Measurements from ENCODE around the gene DBP.

The DBP gene

DNA sequence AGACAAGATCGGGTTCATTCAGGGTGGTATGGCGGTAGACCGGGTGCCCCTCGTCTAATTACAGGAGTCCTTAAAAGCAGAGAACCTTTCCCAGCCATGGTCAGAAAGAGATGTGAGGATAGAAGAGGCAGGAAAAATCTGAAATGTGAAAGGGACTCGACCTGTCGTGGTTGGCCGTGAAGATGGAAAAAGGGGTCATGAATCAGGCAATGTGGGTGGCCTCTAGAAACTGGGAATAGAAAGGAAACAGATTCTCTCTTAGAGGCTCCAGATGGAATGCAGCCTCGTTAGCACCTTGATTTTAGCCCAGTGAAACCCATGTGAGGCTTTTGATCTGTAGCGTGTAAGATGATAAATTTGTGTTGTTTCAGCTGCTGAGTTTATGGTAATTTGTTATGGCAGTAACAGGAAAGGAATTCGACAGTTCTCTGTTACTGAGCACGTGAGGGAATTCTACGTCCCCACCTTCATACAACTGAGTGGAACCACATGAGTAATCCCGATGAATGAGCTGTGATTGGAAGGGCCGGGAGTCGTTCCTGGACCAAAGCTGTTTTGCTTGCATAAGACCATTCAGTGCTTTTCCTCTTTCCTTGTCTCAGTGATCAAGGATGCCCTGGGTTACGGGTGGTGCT is 19.8 kb upstream of the DBP start:
- no peak overlapping the region for H3K27ac ChIP-seq
- no peak overlapping the region for H3K4me3 ChIP-seq
- DNase-seq (ENCODE audit: low spot score): no peak
- TF ChIP-seq, protein P1, sequence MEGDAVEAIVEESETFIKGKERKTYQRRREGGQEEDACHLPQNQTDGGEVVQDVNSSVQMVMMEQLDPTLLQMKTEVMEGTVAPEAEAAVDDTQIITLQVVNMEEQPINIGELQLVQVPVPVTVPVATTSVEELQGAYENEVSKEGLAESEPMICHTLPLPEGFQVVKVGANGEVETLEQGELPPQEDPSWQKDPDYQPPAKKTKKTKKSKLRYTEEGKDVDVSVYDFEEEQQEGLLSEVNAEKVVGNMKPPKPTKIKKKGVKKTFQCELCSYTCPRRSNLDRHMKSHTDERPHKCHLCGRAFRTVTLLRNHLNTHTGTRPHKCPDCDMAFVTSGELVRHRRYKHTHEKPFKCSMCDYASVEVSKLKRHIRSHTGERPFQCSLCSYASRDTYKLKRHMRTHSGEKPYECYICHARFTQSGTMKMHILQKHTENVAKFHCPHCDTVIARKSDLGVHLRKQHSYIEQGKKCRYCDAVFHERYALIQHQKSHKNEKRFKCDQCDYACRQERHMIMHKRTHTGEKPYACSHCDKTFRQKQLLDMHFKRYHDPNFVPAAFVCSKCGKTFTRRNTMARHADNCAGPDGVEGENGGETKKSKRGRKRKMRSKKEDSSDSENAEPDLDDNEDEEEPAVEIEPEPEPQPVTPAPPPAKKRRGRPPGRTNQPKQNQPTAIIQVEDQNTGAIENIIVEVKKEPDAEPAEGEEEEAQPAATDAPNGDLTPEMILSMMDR (IDR thresholded peaks at IDR 0.05): no peak

DNA sequence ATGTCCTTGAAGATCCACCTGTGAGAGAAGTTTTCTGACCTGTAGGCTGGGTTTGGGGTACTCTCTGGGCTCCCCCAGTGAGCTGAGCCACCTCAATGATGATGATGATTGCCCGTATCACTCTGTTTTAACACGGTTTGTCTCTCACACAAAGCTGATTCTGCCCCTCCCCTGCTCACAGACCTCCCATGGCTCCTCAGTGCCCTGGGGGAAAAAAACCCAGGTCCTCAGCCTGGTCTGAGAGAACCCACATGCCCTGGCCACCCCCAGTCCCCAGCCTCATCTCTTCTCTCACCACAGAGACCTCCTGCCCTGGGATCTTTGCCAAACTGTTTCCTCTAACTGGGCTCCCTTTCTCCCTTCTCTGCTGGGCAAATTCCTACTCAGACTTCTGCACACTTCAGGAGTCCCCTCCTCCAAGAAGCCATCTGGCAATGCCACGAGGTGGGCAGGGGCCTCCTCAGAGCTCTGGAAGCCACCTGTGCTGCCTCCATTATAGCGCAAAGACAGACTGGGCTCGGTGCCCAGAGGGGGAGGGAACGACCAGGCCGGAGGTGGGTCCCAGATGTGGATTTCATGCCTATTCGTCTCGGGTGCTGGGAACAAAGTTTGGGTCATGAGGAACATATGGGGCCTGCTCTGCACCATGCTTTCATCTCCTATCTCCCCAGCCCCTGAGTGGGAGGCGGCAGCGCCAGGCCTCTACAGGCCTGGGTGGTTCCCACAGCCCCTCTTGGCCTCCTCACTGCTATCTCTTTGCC is 17.3 kb upstream of the DBP start:
- Histone ChIP-seq H3K4me3 (no peak overlapping the region), H3K27ac (no peak overlapping the region)
- DNase-seq (ENCODE audit: low spot score): no peak
- TF ChIP-seq, protein P1 (IDR thresholded peaks at IDR 0.05): no peak

DNA sequence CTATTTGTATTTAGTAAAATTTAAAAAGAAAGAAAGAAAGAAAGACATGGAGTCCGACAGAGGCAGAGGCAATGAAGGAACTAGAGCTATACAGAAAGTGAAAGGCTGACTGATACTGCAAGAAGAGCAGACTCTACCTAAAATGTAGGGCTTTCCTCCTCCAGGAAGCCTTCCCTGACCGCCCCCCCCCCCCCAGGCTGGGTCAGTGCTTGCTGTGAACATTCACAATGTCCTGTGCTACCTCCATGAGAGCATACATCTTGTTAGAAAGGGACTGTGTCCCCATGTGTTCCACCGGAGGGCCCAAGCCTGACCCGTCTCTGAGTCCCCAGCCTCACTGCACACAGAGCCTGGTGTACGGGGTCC is 14.5 kb upstream of the DBP start:
- DNase-seq (ENCODE audit: low spot score): no peak
- TF ChIP-seq, protein P1 (IDR thresholded peaks at IDR 0.05): no peak
- Histone ChIP-seq H3K4me3 (no peak overlapping the region), H3K27ac (no peak overlapping the region)

DNA sequence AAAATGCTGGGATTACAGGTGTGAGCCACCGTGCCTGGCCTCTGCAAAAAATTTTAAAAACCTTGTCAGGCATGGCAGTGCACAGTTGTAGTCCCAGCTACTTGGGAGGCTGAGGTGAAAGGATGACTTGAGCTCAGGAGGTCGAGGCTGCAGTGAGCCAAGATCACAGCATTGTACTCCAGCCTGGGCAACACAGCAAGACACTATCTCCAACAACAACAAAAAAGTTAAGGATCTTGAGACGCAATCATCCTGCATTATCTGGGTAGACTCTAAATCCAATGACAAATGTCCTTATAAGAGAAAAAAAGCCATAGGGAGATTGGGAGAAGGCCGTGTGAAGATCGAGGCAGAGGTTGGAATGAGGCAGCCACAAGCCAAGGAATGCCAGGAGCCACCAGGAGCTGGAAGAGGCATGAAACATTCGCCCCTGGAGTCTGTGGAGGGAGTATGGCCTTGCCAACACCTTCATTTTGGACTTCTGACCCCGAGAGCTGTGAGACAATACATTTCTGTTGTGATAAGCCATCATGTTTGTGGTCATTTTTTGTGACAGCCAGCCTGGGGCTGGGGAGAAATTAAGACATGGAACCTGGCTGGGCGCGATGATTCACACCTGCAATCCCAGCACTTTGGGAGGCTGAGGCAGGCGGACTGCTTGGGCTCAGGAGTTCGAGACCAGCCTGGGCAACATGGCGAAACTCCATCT is 13.9 kb upstream of the DBP start:
- Histone ChIP-seq H3K27ac (no peak overlapping the region), H3K4me3 (no peak overlapping the region)
- TF ChIP-seq, protein P1 (IDR thresholded peaks at IDR 0.05): no peak
- no peak for DNase-seq (ENCODE audit: low spot score)

DNA sequence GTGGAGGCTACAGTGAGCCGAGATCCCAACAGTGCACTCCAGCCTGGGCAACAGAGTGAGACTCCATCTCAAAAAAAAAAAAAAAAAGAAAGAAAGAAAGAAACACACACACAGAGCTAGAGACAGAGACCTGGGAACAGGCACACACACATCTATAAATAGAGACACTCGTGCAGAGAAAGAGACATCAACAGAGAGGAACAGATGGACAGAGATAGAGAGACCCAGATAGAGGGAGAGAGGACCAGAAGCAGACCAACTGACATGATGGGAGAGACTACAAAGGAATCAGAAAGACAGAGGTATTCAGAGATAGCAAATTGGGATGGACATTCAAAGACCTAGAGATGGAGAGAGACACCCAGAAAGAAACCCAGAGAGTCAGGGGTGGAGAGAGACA is 11.0 kb upstream of the DBP start:
- Histone ChIP-seq H3K4me3 (no peak overlapping the region), H3K27ac (no peak overlapping the region)
- no peak for DNase-seq (ENCODE audit: low spot score)
- TF ChIP-seq, protein P1 (IDR thresholded peaks at IDR 0.05): no peak

DNA sequence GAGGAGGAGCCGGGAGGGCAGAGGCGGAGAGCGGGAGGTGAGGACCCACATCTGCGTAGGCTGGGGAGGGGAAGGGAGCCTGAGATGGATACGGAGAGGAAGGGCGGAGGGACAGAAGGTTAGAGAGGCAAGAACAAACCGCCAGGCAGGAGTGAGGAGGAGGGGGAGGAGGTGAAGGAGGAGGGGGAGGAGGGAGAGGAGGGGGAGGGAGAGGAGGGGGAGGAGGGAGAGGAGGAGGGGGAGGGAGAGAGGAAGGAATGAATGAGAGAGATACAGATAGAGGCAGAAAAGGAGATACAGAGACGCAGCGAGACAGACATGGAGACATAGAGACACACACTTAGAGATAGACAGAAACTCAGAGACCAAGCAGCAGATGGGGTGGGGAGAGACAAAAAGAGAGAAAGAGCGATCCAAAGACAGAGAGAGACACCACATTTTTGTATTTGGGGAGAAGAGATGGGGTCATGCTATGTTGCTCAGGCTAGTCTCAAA is 9.6 kb upstream of the DBP start:
- peak overlapping the region; percentile 90 for H3K4me3 ChIP-seq
- peak overlapping the region; percentile 80 to 92 for H3K27ac ChIP-seq
- TF ChIP-seq, protein P1 (IDR thresholded peaks at IDR 0.05): no peak
- DNase-seq (ENCODE audit: low spot score): no peak
